HG02938 (cell line): ENCODE measurements around the gene SMG9.

Experiments
- ATAC-seq: cut with Tn5 transposase; IDR thresholded peaks from one replicate; pipeline ENCODE4 v1.9.1; 2021; ENCODE audit warnings: mild to moderate bottlenecking, moderate library complexity; ENCODE audit not compliant: unreplicated experiment

SMG9 gene

GRCh38 chr19:43760941-43761340 is 6.2 kb upstream of the SMG9 start:
- no peak for ATAC-seq

- ATAC-seq: no peak
These were observed 4.8 kb upstream of the SMG9 start for GRCh38 chr19:43759515-43759914.

GRCh38 chr19:43755256-43755801 is 567 bp upstream of the SMG9 start:
- no peak for ATAC-seq

- ATAC-seq: peak; percentile 42
These were observed 584 bp downstream of the SMG9 start for GRCh38 chr19:43754253-43754502.

DNA sequence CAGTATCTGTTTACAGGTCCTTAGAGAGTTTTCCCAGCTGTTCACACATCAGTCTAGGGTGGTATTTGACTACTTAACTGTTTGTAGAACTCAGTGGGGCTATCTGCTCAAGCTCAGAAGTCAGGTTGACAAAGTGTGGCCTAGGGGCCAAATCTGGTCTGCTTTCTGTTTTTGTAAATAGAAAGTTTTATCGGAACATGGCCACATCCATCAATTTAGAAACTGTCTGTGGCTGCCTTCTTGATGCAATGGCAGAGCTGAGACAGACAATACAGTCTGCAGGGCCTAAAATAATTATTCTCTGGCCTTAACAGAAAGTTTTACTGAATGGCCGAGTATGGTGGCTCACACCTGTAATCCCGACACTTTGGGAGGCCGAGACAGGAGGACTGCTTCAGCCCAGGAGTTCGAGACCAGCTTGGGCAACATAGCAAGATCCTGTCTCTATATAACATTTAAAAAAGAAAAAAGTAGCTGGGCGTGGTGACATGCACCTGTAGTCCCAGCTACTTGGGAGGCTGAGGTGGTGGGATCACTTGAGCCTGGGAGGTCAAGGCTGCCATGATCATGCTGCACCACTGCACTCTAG is 2.4 kb downstream of the SMG9 start:
- ATAC-seq: no peak

DNA sequence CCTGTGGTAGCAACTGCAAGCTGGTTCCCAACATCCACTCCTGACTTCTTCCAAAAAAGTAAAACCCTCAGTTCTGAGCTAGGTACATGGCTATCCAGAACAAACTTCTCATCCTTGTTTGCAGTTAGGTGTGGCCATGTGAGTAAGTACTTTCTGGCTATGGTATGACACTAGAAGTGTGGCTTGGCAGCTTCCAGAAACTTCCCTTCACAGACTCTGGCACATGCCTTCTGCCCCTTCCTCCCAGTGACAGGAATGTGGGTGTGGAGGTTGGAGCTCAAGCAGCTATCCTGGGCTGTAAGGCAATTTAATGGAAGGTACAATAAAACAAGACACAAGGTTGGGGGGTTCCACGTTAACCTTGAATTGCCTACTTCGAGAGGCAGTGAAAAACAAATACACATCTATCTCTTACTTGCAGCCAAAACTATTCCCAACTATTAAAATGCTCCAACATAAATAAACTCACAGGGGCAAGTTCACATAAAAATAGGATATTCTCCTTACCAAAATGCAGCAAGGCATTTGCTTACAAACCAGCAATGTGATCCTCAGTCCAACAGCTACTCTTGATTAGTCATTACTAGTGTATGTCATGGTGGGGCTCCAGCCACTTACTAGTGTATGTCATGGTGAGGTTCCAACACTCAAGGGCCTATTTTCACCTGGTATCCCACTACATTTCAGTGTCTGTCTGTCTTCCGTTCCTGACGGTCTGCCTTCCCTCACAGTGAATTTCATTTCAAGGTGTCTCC is 3.1 kb downstream of the SMG9 start:
- ATAC-seq: no peak

GRCh38 chr19:43749898-43750297 is 4.9 kb downstream of the SMG9 start:
- no peak for ATAC-seq

DNA sequence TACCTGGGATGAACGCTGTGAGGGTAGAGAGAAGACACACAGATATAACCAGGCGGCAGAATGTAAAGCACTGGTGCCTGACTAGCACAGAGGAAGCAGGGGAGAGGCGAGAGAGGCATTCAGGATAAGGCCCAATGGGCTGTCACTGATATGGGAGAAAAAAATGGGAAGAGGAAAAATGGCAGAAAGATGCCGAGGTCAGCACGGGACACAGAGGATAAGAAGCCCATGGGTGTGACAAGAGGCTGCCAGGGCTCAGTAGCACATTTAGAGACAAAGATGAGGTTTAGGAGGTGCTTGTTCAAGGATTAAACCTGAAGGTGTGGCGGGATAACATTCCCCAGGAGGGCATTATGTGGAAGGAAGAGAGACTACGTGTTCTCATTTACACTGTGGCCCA is 5.6 kb downstream of the SMG9 start:
- no peak for ATAC-seq

DNA sequence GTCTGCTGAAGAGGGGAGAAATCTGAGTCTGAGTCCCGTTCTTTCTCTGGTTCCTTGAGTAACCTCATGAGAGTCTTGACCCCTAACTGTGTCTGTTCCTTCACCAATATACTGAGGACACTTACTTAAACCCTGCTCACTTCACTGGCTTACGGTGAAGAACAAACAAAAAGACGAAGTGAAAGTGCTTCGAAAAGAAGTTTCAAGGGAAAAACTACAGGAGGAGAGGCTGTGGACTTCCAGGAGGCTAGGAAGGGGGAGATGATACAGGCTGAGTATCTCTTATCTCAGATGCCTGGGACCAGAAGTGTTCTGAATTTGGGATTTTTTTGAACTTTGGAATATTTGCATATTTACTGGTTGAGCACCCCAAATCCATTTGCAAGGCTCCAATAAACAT is 6.1 kb downstream of the SMG9 start:
- no peak for ATAC-seq

DNA sequence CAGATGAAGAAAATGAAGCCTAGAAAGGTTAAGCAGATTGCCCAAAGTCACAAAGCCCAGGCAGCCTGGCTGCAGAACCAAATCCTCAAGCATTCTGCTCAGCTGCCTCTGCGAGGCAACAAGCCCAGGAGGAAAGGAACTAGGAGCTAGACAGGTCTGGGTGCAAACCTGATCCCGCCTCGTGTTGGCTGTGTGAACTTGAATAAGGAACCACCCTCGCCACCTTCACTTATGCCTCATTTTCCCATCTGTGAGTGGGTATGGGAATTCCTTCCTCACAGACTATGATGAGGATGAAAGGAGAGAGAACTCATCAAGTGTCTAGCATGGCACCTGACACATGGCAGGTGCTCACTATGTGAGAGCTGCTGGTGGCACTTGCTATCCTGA is 6.6 kb downstream of the SMG9 start:
- no peak for ATAC-seq

DNA sequence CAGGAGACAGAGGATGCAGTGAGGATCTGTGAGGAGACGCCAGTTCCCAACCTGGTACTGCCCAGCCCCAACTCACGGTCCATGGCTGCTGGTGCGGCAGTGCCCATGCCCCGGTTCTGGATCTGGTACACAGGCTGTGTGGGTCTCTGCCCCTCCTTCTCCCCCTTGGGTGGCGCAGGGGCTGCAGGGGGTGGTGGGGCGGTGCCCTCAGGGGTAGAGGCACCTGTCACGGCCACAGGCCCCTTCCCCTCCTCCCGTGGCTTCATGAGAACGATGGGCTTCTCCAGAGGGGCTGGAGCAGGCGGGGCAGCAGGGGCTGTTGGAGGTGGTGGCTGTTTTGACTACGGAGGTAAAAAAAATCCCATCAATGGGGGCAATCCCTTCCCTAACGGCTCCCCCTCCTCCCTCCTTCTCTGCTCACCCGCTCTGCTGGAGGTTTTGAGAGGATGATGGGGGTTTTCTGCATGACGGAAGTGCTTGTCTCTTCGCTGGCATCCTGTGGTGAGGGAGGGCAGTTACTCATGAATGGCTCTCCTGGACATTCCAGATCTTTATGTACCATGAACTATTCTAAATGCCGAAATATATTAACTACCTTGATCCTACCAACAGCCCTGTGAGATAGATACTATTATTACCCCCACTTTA is 7.1 kb downstream of the SMG9 start:
- ATAC-seq: no peak

GRCh38 chr19:43743059-43743458 is 11.7 kb downstream of the SMG9 start:
- no peak for ATAC-seq

DNA sequence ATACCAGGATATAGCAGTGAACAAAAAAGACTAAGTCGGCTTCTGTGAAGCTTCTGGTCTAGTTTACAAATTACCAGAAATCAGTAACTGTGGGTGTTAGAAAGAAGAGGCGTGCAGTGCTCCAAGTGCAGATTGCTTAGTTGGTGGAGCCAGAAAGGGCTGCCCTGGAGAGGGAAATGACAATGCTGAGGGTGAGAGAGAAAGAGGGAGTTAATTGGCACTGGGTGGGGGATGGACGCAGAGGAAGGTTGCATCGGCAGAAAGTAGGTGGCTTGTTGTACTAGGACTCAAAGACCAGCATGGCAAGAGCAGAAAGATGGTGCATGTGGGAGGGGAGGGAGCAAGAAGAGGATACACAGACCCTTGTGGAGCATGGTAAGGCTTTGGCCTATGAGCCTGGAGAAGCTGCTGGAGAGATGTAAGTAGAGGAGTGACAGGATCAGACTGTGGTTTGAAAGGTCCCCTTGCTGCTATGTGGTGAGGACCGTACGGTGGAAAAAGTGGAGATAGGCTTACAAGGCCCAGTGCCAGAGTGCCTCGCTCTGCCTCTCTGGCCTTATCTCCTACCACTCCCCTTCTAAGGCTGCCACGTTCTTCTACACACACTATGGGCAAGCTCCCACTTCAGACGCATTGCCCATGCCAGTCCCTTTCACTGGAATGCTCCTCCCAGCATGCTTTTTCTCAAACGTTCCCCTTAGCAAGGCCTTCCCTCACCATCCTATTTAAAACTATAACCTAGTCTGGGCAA is 13.5 kb downstream of the SMG9 start:
- ATAC-seq: no peak

- ATAC-seq: no peak
These were observed 15.1 kb downstream of the SMG9 start for GRCh38 chr19:43739439-43740235.

DNA sequence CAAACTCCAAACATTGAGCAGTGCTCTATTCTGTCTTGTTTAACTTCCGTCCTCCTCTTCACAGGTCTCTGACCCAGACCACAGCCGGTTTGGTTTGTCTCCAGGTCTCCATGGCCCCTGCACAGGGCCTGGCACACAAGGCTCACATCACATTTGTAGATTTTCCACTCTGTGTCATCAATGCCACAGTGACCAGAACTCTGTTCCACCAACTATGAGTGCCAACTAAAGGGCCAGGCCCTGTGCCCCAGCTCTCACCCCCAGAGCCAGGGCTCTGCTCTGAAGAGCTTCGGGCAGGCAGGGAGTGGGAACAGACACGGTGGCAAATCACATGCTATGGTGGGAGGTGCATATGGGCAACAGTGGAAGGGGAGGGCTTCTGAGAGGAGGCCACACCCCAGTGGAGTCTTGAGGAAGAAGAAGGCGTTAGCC is 16.0 kb downstream of the SMG9 start:
- no peak for ATAC-seq

DNA sequence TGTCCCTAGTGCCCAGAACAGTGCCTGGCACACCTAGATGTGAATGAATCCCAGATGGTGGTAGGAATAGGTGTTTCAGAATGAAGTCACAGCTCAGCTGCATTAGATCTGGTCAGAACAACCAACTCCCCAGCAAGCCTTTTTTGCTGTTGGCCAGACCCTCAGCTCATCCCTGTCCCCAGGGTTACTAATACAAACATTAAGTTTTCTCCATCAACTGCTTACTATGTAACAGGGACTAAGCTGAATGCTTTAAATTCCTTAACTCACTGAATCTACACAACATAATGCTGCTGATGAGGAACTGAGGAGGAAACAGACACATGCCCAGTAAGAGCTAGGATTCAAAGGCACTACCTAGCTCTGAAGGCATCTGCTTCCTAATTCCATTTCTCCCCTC is 18.8 kb downstream of the SMG9 start:
- ATAC-seq: no peak

DNA sequence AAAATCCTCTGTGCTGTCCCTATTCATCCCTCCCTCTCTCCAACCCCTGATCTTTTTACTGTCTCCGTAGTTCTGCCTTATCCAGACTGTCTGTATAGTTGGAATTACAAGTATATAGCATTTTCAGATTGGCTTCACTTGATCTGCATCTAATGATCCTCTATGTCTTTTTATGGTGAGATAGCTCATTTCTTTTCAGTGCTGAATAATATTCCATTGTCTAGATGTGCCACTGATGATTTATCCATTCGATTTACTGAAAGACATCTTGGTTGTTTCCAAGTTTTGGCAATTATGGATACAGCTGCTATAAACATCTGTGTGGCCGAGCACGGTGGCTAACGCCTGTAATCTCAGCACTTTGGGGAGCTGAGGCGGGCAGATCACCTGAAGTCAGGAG is 19.7 kb downstream of the SMG9 start:
- ATAC-seq: no peak

- ATAC-seq: no peak
These were observed 22.9 kb downstream of the SMG9 start for GRCh38 chr19:43731846-43732245.

DNA sequence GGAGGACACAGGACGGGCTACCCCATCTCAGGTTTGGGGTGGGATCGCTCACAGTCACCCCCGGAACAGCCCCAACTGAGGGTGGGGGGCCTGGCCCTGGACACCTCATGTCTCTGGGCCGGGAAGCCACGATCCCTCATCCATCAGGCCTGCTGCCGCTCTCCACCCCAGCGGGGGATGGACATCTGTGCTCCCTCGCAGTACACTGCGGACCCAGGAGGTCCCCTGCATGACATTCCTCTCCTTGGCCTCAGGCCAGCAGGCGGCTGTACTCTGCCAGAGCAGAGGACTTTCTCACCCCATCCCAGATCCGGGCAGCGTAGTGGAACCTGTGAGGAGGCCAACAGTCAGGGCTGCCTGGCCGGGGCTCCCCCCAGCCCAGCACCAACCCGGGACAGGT is 23.4 kb downstream of the SMG9 start:
- no peak for ATAC-seq

DNA sequence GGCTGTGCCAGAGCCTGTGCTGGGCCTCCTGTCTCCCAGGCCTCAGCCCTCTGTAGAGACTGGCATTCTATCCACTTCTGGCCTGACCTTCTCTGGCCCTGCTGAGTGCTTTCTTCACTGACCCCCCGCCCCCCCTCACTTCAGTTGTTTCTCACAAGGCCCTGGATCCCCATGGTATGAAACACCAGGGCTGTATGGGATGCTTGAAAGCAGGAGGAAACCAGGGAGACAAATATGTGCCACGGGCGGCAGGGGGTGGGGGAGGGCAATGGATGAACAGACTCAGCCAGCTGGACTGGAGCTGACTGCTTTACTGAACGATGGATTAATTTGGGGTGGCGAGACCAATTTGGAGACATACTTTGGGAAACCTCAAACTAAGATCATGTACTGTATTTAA is 24.8 kb downstream of the SMG9 start:
- ATAC-seq: no peak

- ATAC-seq: no peak
These were observed 27.2 kb downstream of the SMG9 start for GRCh38 chr19:43727593-43727853.
